Bronchial epithelial cell (primary cell): ENCODE measurements around the gene ECI1. TPM values are rescaled to one million over a fixed set of nuclear protein-coding genes. Genes with fewer than 3 reads are reported as not detected.

Experiments used
- DNase-seq: peaks from one replicate; pipeline ENCODE4 v3.0.0-alpha.2; 2010; ENCODE audit warnings: low read depth
- FAIRE-seq: peaks from 2 replicates; lab custom pipeline; 2011; peaks lifted over from hg19 to GRCh38; lab: Jason Lieb, UNC
- H3K27me3 ChIP-seq: 2 replicates; pipeline ENCODE4 v1.5.1; 2011; ENCODE audit warnings: low read length; ENCODE audit not compliant: control insufficient read depth, insufficient read depth
- H3K36me3 ChIP-seq: 2 replicates; pipeline ENCODE4 v1.5.1; 2011; ENCODE audit warnings: low read length; ENCODE audit not compliant: control insufficient read depth, insufficient read depth
- H3K4me3 ChIP-seq: 2 replicates; pipeline ENCODE4 v1.5.1; 2011; ENCODE audit warnings: mild to moderate bottlenecking, low read depth, low read length, control low read depth
- CTCF ChIP-seq: IDR thresholded peaks from 2 replicates; pipeline ENCODE4 v1.5.1; 2011; ENCODE audit warnings: mild to moderate bottlenecking, moderate library complexity, low read length, control low read depth, inconsistent platforms; ENCODE audit not compliant: insufficient read depth, severe bottlenecking
- total RNA-seq: library from RNA; depleted of rRNA; stranded (reverse); fragments of >200 nt; gene quantifications from 2 replicates; pipeline ENCODE4 v1.2.1, GENCODE V29; 2014

The ECI1 gene
- total RNA-seq, 1 donor from 2014 or later: 140 TPM

- FAIRE-seq (no peak), DNase-seq (peak; percentile 29)
- Histone ChIP-seq H3K36me3 (peaks cover 24% of the 10 kb centered on the region), H3K4me3 (peak overlapping the region; percentile 54), H3K27me3 (no peaks in the 10 kb centered on the region)
- no peak for TF ChIP-seq CTCF
These were observed 613 bp downstream of the ECI1 start for GRCh38 chr16:2250652-2251295.

- H3K27me3 ChIP-seq: no peaks in the 10 kb centered on the region
- FAIRE-seq (peak; percentile 23), DNase-seq (no peak)
- no peak for TF ChIP-seq CTCF
- H3K4me3 ChIP-seq: no peak overlapping the region
- H3K36me3 ChIP-seq: peaks cover 26% of the 10 kb centered on the region
These were observed 5.0 kb downstream of the ECI1 start for GRCh38 chr16:2246301-2246885.

- no peak for TF ChIP-seq CTCF
- H3K27me3 ChIP-seq: no peaks in the 10 kb centered on the region
- no peak overlapping the region for H3K4me3 ChIP-seq
- peaks cover 26% of the 10 kb centered on the region for H3K36me3 ChIP-seq
- FAIRE-seq (no peak), DNase-seq (no peak)
These were observed 6.2 kb downstream of the ECI1 start for GRCh38 chr16:2244926-2245795.

- peak; percentile 2 for TF ChIP-seq CTCF
- H3K36me3 ChIP-seq: peaks cover 26% of the 10 kb centered on the region
- FAIRE-seq: no peak
- DNase-seq: no peak
- H3K4me3 ChIP-seq: no peak overlapping the region
- no peaks in the 10 kb centered on the region for H3K27me3 ChIP-seq
These were observed 7.1 kb downstream of the ECI1 start for GRCh38 chr16:2244301-2244700.

- H3K36me3 ChIP-seq: peaks cover 26% of the 10 kb centered on the region
- DNase-seq: no peak
These were observed 7.6 kb downstream of the ECI1 start for GRCh38 chr16:2243781-2244180.

More at GRCh38 chr16:2243781-2244180, 7.6 kb downstream of the ECI1 start:
- FAIRE-seq: no peak
- no peak overlapping the region for H3K4me3 ChIP-seq
- TF ChIP-seq CTCF: no peak
- H3K27me3 ChIP-seq: no peaks in the 10 kb centered on the region
